ENCODE results near the gene SELENOH. TPM values are rescaled to one million over a fixed set of nuclear protein-coding genes. Genes with fewer than 3 reads are reported as not detected.

SELENOH gene
- total and polyA plus RNA-seq, 9 of the 15 experiments (the other 6 are each of a cell fraction or from before 2014, with no cell fraction given), result 16.6 to 299 (median 118) TPM

GRCh38 chr11:57741132-57742086 lies at the start of gene SELENOH (continued):
- TF ChIP-seq GMEB1 (CRISPR knock-in tag; IDR thresholded peaks at IDR 0.05), result peak; percentile 47; the same call in 1 of the 2 replicates
- 0 out of 2 replicates have a peak, but pooled peaks have one; percentile 51 for TF ChIP-seq ATF4 (CRISPR knock-in tag; IDR thresholded peaks at IDR 0.05)
- TF ChIP-seq THAP7 (CRISPR knock-in tag; IDR thresholded peaks at IDR 0.05), result peak; percentile 78; the same call in 1 of the 2 replicates
- TF ChIP-seq SMAD2 (IDR thresholded peaks at IDR 0.05; ENCODE audit: low read depth, low read length), result no peak
- TF ChIP-seq ZNF639 (CRISPR knock-in tag; conservative IDR thresholded peaks at IDR 0.05 in 1 of 2, IDR thresholded peaks at IDR 0.05 in 1 of 2), result peak in 1 of 2 experiments; percentile 92; a peak in 2 of 4 replicates
- TF ChIP-seq GATAD2B (IDR thresholded peaks at IDR 0.05; ENCODE audit: borderline replicate concordance), result peak; percentile 79
- TF ChIP-seq, protein P1, sequence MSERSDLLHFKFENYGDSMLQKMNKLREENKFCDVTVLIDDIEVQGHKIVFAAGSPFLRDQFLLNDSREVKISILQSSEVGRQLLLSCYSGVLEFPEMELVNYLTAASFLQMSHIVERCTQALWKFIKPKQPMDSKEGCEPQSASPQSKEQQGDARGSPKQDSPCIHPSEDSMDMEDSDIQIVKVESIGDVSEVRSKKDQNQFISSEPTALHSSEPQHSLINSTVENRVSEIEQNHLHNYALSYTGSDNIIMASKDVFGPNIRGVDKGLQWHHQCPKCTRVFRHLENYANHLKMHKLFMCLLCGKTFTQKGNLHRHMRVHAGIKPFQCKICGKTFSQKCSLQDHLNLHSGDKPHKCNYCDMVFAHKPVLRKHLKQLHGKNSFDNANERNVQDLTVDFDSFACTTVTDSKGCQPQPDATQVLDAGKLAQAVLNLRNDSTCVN (CRISPR knock-in tag; IDR thresholded peaks at IDR 0.05), result no peak; the same call in 1 of the 2 replicates
- TF ChIP-seq MAFG (tag; conservative IDR thresholded peaks at IDR 0.05), result no peak
- TF ChIP-seq ZNF263 (CRISPR knock-in tag; IDR thresholded peaks at IDR 0.05; ENCODE audit: borderline replicate concordance), result no peak; the same call in 1 of the 2 replicates
- TF ChIP-seq, protein P2, sequence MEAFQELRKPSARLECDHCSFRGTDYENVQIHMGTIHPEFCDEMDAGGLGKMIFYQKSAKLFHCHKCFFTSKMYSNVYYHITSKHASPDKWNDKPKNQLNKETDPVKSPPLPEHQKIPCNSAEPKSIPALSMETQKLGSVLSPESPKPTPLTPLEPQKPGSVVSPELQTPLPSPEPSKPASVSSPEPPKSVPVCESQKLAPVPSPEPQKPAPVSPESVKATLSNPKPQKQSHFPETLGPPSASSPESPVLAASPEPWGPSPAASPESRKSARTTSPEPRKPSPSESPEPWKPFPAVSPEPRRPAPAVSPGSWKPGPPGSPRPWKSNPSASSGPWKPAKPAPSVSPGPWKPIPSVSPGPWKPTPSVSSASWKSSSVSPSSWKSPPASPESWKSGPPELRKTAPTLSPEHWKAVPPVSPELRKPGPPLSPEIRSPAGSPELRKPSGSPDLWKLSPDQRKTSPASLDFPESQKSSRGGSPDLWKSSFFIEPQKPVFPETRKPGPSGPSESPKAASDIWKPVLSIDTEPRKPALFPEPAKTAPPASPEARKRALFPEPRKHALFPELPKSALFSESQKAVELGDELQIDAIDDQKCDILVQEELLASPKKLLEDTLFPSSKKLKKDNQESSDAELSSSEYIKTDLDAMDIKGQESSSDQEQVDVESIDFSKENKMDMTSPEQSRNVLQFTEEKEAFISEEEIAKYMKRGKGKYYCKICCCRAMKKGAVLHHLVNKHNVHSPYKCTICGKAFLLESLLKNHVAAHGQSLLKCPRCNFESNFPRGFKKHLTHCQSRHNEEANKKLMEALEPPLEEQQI (IDR thresholded peaks at IDR 0.05), result peak; percentile 85; the same call in 1 of the 2 replicates
- no peak for TF ChIP-seq FOXA1 (IDR thresholded peaks at IDR 0.05; ENCODE audit: borderline replicate concordance)
- no peak for TF ChIP-seq PPARD (CRISPR knock-in tag; IDR thresholded peaks at IDR 0.05)
- 0 out of 2 replicates have a peak, but pooled peaks have one; percentile 60 for TF ChIP-seq ZNF12 (CRISPR knock-in tag; IDR thresholded peaks at IDR 0.05)
- TF ChIP-seq MCM5 (IDR thresholded peaks at IDR 0.05; ENCODE audit: low read depth), result no peak
- TF ChIP-seq ZZZ3 (IDR thresholded peaks at IDR 0.05), result peak; percentile 58; the same call in 1 of the 2 replicates
- no peak for TF ChIP-seq ARHGAP35 (IDR thresholded peaks at IDR 0.05; ENCODE audit: partially characterized antibody)

Data from K562 (cell line).